Natural killer cell (primary cell): Measurements from ENCODE around the gene BIN1. TPM values are rescaled to one million over a fixed set of nuclear protein-coding genes. Genes with fewer than 3 reads are reported as not detected.

Source experiments
- ATAC-seq, 3 donors: fragments of 150-1000 bp in 2 of 3; fragments of 200-7000 bp in 1 of 3; cut with Tn5 transposase; 1 replicate in 1 of 3; 2 replicates in 2 of 3; pipeline ENCODE4 v1.10.0; 2021; ENCODE audit warnings: mild to moderate bottlenecking in 2 of 3, moderate library complexity in 2 of 3
- DNase-seq, 2 donors: peaks; one replicate each; pipeline versions ENCODE4 v3.0.0 to v3.0.0-alpha.2; 2013 to 2021; ENCODE audit warnings: mixed read lengths in 1 of 2
- H3K27ac ChIP-seq: one replicate; pipeline ENCODE4 v1.5.1; 2013; ENCODE audit warnings: mild to moderate bottlenecking, low read length
- H3K27me3 ChIP-seq: one replicate; pipeline ENCODE4 v1.6.1; 2013; ENCODE audit warnings: low read length; ENCODE audit not compliant: control insufficient read depth, insufficient read depth
- H3K36me3 ChIP-seq: one replicate; pipeline ENCODE4 v1.6.1; 2013; ENCODE audit warnings: low read length; ENCODE audit not compliant: control insufficient read depth, insufficient read depth
- H3K4me1 ChIP-seq: one replicate; pipeline ENCODE4 v1.6.1; 2013; ENCODE audit warnings: low read length; ENCODE audit not compliant: control insufficient read depth, insufficient read depth
- H3K4me3 ChIP-seq: one replicate; pipeline ENCODE4 v1.5.1; 2013; ENCODE audit warnings: low read length
- H3K9me3 ChIP-seq: one replicate; pipeline ENCODE4 v1.6.1; 2013; ENCODE audit warnings: low read length; ENCODE audit not compliant: control insufficient read depth, insufficient read depth
- H3K27ac Mint-ChIP-seq, 2 donors: one replicate each; pipeline ENCODE4 v1.8.0; 2022; ENCODE audit warnings: mild to moderate bottlenecking in 2 of 2, mixed read lengths in 2 of 2, moderate library complexity in 1 of 2
- H3K27me3 Mint-ChIP-seq, 2 donors: one replicate each; pipeline ENCODE4 v1.8.0; 2022; ENCODE audit warnings: low read depth in 2 of 2, mixed read lengths in 2 of 2
- H3K36me3 Mint-ChIP-seq: one replicate; pipeline ENCODE4 v1.8.0; 2022; ENCODE audit warnings: mixed read lengths
- H3K4me1 Mint-ChIP-seq, 2 donors: one replicate each; pipeline ENCODE4 v1.8.0; 2022; ENCODE audit warnings: mixed read lengths in 2 of 2
- H3K4me3 Mint-ChIP-seq: one replicate; pipeline ENCODE4 v1.8.0; 2022; ENCODE audit warnings: mild to moderate bottlenecking, moderate library complexity, mixed read lengths
- H3K9me3 Mint-ChIP-seq, 2 donors: one replicate each; pipeline ENCODE4 v1.8.0; 2022; ENCODE audit warnings: mixed read lengths in 2 of 2
- WGBS: methylation state at CpG from one replicate; pipeline ENCODE4 v1.1.7; 2013; ENCODE audit warnings: missing lambda C conversion rate; ENCODE audit not compliant: insufficient coverage; 5-methylcytosine and 5-hydroxymethylcytosine counted together
- intact Hi-C: fragments of 100-400 bp; cut with micrococcal nuclease; formaldehyde crosslinking; loops from one replicate; pipeline ENCODE4 v1.14.2; 2022
- total RNA-seq, 4 donors: library from RNA; stranded (reverse); fragments of 120-200 nt in 1 of 4; gene quantifications; one replicate each; pipeline versions ENCODE4 v1.2.3 to v1.2.4, GENCODE V29; 2013 to 2022
- TF ChIP-seq, protein P1 (sequence below): fragments of 200-600 bp; IDR thresholded peaks from one replicate; pipeline ENCODE4 v1.8.0; 2022; ENCODE audit warnings: antibody characterized with exemption

BIN1 gene
- total RNA-seq, 3 donors from 2014 or later (not counting 1 experiment from before 2014, with no cell fraction given) = 73.5 to 131 (median 107) TPM

DNA sequence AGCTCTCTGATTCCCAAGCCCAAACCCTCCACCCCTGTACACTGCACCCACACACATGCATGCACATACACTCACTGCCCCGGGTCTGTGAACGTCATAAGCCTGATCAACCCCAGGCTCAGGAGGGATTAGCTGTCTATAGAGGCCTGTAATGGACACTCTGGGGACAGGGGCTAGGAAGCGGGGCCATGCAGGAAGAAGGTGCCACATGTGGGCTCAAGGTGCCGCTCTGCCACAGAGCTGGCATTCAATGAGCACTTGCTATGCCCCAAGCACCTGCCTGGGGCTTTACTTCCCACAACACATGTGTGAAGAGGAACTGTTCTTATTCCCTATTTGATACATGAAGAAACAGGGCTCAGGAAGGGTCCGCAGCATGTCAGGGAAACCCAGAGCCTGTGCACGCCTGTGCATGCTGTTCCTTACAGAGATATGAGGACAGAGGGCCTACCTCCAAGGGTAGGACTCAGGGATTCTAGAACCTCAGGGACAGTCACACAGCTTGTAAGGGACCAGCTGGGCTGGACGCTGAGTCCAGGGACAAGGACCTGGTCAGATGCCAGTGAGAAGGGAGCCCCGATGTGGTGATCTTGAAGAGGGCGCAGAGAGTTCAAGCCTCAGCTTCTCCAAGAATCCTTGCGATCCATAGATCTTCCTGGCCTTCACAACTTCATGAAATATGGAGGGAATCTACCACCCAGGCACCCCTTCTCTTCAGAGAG lies 5.0 kb downstream of the BIN1 start:
- Histone ChIP-seq H3K4me3 (no peak overlapping the region), H3K4me1 (peaks cover 23% of the 10 kb centered on the region), H3K9me3 (no peaks in the 10 kb centered on the region), H3K27ac (no peak overlapping the region), H3K27me3 (no peaks in the 10 kb centered on the region), H3K36me3 (no peaks in the 10 kb centered on the region)
- intact Hi-C loops = no loop called here
- Mint-ChIP-seq H3K27me3 (peaks cover 0 to 9% of the 10 kb centered on the region in 2 donors), H3K4me3 (no peak overlapping the region), H3K9me3 (no peaks in the 10 kb centered on the region), H3K36me3 (no peaks in the 10 kb centered on the region), H3K4me1 (peaks cover 0 to 12% of the 10 kb centered on the region in 2 donors), H3K27ac (no peak overlapping the region)
- no peak for ATAC-seq
- TF ChIP-seq, protein P1, sequence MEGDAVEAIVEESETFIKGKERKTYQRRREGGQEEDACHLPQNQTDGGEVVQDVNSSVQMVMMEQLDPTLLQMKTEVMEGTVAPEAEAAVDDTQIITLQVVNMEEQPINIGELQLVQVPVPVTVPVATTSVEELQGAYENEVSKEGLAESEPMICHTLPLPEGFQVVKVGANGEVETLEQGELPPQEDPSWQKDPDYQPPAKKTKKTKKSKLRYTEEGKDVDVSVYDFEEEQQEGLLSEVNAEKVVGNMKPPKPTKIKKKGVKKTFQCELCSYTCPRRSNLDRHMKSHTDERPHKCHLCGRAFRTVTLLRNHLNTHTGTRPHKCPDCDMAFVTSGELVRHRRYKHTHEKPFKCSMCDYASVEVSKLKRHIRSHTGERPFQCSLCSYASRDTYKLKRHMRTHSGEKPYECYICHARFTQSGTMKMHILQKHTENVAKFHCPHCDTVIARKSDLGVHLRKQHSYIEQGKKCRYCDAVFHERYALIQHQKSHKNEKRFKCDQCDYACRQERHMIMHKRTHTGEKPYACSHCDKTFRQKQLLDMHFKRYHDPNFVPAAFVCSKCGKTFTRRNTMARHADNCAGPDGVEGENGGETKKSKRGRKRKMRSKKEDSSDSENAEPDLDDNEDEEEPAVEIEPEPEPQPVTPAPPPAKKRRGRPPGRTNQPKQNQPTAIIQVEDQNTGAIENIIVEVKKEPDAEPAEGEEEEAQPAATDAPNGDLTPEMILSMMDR = no peak
- no peak for DNase-seq
- 85% methylated on average over 10 of the region's 10 CpGs for WGBS

DNA sequence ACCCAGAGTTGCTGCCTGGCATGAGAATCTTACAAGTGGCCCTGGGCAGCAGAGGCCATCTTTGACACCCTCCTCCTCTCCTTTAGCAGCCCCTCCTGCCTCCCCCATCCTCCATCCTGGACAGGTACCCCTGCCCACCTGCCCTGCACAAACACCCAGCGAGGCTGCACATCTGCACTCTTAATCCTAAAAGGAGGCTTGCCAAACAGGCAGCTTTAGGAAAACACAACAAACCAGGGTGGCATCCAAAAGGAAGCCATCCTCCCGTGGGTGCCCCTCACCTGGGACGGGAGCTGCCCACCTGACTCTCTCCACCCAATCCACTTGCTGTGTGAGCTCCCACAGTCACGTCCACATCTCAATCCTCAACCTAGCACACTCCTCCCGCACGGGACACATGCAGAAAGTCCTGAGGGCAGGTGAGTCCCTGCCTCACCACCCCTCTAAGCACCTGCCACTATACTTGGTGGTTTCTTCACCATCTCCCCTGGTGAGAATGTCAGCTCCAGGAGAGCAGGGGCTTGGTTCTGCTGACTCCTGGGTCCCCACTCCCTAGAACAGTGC lies 5.8 kb downstream of the BIN1 start:
- no peaks in the 10 kb centered on the region for H3K9me3 ChIP-seq
- Mint-ChIP-seq H3K27ac (no peak overlapping the region), H3K4me3 (no peak overlapping the region), H3K27me3 (peaks cover 0 to 9% of the 10 kb centered on the region in 2 donors), H3K36me3 (no peaks in the 10 kb centered on the region), H3K9me3 (no peaks in the 10 kb centered on the region), H3K4me1 (peaks cover 0 to 7% of the 10 kb centered on the region in 2 donors)
- H3K27ac ChIP-seq = no peak overlapping the region
- TF ChIP-seq, protein P1 = no peak
- WGBS = 88% methylated on average over 6 of the region's 6 CpGs
- intact Hi-C loops = no loop called here
- no peak for DNase-seq
- no peak for ATAC-seq
- H3K36me3 ChIP-seq = no peaks in the 10 kb centered on the region
- H3K27me3 ChIP-seq = no peaks in the 10 kb centered on the region
- H3K4me1 ChIP-seq = peaks cover 18% of the 10 kb centered on the region
- H3K4me3 ChIP-seq = no peak overlapping the region

DNA sequence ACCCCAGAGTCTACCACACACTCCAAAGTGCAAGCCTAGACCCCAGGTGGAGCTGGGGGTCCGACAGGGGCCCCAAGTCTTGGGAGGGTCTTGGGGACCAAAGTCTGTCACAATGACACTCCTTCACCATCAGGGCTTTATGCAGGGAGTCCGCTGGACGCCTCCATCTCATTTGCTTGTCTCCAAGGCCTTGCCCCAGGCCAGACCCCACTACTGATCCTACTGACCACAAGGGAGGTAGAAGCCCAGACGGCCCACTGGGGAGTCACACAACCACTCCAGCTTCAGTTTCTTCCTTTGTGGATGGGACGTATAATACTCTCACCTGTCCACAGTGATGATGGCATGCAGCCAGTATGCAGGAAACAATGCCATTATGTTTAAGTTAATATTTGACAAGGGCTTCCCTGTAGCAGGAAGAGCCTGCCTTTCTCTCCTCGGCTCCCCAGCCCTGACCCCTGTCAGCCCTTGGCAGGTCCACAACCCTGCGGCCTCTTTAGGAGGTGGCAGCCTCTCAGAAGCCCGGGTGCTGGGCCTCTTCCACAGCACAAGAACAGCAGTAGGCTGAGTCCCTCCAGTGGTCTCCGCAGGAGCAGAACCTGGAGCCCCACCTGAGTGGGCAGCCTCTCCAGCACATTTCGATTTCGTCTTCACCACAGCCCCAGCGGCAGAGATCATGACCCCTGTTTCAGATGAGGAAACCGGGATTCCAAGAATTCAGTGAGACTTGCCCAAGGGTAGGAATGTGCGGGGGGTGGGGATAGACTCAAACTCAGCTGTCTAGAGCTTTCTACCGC lies 6.5 kb downstream of the BIN1 start:
- H3K4me3 ChIP-seq = no peak overlapping the region
- H3K27ac ChIP-seq = no peak overlapping the region
- Mint-ChIP-seq H3K4me3 (no peak overlapping the region), H3K9me3 (no peaks in the 10 kb centered on the region), H3K36me3 (no peaks in the 10 kb centered on the region), H3K27me3 (peaks cover 0 to 9% of the 10 kb centered on the region in 2 donors), H3K27ac (no peak overlapping the region), H3K4me1 (peaks cover 0 to 6% of the 10 kb centered on the region in 2 donors)
- peaks cover 11% of the 10 kb centered on the region for H3K4me1 ChIP-seq
- WGBS = 92% methylated on average over 15 of the region's 15 CpGs
- H3K36me3 ChIP-seq = no peaks in the 10 kb centered on the region
- intact Hi-C loops = no loop called here
- TF ChIP-seq, protein P1 = no peak
- no peaks in the 10 kb centered on the region for H3K9me3 ChIP-seq
- ATAC-seq (no peak), DNase-seq (no peak)
- no peaks in the 10 kb centered on the region for H3K27me3 ChIP-seq
